ENCODE measurements around the gene LARGE1.
A peak's percentile ranks its signal among the peaks of the same experiment; 100 is the strongest.

Gene LARGE1

DNA sequence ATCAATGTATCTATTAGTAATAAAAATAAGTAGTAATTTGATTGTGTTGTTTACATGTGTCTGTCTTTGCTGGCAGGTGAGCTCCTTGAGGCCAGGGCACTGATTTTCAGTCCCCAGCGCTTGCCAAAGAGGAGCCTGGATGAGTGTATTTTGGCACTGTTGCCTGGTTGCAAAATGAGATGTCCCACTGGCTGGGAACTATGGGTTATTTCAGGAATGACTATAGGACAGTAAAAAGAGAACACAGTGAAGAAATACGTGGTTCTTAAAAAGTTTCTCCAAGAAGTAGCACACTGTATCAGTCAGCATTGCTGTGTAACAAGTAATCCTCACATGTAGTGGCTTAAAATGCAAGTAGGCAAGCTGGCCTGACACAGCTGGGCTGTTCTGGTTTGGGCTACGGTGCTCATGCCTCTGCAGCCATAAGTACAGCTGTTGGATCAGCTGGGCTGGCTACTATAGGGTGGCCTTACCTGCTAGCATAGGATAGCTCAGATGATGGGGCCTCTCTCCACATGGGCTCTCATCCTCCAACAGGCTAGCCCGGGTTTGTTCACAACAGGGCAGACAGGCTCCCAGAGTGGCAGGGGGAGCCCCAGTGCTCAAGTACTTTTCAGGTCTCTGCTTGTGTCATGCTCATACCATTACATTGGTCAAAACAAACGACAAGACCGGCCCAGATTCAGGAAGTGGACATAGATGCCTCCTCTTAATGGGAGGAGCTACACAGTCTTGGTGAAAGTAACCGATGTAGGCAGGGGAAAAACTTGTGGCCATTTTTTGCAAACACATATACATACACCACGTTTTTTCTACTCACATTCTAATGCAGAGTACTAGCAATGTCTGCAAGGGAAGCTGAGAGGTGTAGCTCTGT is 399.1 kb downstream of the LARGE1 start:
- TF ChIP-seq, protein P1, sequence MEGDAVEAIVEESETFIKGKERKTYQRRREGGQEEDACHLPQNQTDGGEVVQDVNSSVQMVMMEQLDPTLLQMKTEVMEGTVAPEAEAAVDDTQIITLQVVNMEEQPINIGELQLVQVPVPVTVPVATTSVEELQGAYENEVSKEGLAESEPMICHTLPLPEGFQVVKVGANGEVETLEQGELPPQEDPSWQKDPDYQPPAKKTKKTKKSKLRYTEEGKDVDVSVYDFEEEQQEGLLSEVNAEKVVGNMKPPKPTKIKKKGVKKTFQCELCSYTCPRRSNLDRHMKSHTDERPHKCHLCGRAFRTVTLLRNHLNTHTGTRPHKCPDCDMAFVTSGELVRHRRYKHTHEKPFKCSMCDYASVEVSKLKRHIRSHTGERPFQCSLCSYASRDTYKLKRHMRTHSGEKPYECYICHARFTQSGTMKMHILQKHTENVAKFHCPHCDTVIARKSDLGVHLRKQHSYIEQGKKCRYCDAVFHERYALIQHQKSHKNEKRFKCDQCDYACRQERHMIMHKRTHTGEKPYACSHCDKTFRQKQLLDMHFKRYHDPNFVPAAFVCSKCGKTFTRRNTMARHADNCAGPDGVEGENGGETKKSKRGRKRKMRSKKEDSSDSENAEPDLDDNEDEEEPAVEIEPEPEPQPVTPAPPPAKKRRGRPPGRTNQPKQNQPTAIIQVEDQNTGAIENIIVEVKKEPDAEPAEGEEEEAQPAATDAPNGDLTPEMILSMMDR (IDR thresholded peaks at IDR 0.05; ENCODE audit: low read depth, low read length): no peak
- DNase-seq (ENCODE audit: extremely low read depth, low read depth): no peak

DNA sequence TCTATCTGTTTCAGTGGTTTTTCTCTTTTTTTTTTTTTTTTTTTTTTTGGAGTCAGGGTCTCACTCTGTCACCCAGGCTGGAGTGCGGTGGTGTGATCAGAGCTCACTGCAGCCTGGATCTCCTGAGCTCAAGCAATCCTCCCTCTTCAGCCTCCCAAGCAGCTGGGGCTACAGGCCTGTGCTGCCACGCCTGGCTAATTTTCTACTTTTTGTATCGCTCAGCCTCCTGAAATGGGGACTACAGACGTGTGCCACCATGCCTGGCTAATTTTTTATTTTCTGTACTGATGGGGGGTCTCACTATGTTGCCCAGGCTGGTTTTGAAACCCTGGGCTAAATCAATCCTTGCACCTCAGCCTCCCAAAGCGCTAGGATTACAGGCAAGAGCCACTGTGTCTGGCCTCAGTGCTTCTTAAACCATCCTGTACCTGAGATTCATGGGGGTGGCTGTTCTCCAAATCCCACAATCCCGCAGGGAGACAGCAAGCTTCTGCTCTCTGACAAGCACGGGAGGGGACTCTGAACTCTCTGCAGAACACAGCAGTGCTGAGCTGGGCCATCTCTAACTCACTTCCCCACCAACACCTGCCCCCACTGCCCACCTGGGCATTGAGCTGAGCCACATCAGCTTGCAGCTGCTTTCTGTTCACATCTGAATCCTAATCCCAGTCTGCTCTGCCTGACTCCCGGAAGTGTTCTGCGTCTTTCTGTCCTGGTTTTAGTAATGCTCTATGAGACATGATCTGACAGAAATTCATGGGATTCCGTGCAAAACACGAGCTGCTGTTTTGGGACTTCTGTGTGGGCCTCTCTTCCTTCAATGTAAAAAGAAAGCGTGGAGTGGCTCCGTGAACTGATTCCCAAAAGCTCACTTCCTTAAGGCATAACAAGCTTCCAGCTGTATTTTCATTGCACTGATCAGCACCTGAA is 400.0 kb downstream of the LARGE1 start:
- TF ChIP-seq, protein P1 (IDR thresholded peaks at IDR 0.05; ENCODE audit: low read depth, low read length): no peak
- DNase-seq (ENCODE audit: extremely low read depth, low read depth): no peak

DNA sequence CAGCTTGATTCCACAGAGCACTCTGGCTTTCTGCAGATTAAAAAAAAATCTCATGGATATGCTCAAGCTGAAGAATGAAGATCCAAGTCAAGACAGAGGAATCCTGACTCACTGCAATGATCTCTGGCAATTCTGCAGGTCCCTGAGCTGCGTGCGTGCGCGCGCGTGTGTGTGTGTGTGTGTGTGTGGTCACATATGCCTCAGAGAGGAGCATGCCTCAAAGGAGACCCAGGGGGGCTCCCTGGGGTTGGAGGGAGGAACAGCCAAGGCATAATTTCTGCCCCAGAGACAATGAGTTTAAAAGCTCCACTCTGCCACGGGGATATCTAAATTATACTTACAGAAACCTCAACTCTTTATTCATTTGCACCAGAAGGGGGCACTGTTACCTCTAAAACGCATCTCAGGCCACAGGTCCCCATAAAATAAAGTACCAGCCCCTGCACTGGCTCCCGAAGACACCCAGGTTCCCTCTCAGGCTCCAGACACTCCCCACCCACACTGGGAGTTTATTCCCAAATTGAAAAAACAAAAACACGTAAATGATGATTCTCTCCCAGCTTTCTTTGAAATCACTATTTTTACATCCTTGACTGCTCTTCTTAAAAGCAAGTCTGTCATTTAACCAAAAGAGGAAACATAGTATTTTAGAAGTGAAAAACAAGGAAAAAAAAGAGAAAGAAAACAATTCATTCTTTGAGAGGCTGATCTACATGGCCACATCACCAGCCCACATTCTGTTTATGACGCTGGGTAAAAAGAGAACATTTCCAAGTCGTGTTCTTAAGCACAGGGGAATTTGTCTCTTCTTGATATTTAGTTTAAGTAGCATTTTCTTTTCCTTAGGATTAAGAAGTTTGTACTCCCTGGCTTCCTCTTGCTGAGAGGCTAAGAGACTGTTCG is 401.0 kb downstream of the LARGE1 start:
- TF ChIP-seq, protein P1 (IDR thresholded peaks at IDR 0.05; ENCODE audit: low read depth, low read length): peak; percentile 59
- DNase-seq (ENCODE audit: extremely low read depth, low read depth): peak; percentile 19

DNA sequence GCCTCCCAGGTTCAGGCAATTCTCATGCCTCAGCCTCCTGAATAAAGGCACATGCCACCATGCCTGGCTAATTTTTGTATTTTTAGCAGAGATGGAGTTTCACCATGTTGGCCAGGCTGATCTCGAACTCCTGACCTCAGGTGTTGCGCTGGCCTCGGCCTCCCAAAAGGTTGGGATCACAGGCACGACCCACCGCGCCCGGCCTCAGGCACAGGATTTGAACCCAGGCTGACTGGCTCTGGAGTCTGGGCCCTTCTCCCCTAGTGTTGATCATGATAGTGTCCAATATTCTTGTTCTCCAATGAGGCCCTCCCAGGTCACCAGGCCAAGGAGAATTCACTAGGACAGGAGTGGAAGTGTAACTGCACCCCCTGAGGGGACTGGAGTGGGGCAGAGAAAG is 401.9 kb downstream of the LARGE1 start:
- TF ChIP-seq, protein P1 (IDR thresholded peaks at IDR 0.05; ENCODE audit: low read depth, low read length): no peak
- no peak for DNase-seq (ENCODE audit: extremely low read depth, low read depth)

DNA sequence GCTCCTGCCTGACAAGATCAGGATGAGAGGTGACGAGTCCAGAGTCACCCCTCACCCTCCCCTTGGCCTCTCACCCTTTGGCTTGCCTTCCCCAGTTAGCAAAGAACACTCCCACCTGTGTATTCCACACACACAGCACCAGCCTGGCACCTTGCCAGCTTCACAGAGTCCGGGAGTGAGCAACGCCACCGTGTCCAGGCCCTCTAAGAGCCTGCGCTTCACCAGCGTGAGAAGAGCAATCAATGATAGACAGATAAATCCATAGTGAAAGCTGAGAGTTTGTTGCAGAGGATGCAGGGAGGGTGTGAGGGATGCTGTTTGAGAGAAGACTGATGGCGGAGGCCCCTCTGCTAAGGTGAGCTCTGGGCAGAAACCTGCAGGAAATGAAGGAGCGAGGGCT is 404.5 kb downstream of the LARGE1 start:
- DNase-seq (ENCODE audit: extremely low read depth, low read depth): no peak
- TF ChIP-seq, protein P1 (IDR thresholded peaks at IDR 0.05; ENCODE audit: low read depth, low read length): no peak

DNA sequence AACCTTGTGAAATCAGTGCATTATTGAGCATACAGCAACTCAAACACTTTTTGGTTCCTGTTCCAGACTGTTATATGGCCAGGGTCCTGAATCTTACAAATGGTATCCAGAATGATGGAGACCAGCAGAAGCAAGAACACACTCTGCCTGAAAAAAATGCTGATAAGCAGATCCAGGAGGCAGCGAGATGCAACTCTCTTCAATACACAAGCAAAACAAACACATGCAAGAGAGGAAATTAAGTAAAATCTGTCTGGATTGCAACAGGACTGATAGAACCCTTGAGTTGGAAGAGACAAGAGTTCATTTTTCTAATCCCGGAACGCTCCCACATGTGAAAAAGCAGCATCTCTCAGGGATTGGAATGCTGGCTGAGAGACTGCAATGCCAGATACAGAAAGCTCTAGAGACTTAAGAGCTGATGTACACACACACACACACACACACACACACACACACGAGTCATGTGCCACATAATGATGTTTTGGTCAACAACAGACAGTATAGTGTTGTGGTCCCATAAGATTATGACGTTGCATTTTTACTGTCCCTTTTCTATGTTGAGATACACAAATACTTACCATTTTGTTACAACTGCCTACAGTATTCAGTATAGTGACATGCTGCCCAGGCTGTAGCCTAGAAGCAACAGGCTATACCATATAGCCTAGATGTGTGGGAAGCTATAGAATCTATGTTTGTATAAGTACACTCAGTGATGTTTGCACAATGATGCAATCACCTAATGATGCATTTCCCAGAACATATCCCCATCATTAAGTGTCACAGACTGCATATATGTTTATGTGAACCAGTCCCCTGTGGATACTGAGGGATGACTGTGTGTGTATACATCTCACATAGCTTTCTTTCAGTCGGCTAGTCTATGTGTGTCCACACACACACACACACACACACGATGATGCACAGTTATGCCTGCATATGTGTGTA is 406.6 kb downstream of the LARGE1 start:
- peak; percentile 2 for DNase-seq (ENCODE audit: extremely low read depth, low read depth)
- TF ChIP-seq, protein P1 (IDR thresholded peaks at IDR 0.05; ENCODE audit: low read depth, low read length): no peak

Measured in AG09319 (cell line).